ENCODE measurements around the gene AQP11. TPM values are rescaled to one million over a fixed set of nuclear protein-coding genes. Genes with fewer than 3 reads are reported as not detected.

Gene AQP11
- total and polyA plus RNA-seq, 10 donors = 0.11 to 0.74 (median 0.31) TPM

GRCh38 chr11:77560605-77561004 is 29.1 kb upstream of the AQP11 start:
- no peaks in the 10 kb centered on the region for H3K4me1 ChIP-seq
- H3K27ac ChIP-seq = no peak overlapping the region
- 85 to 97% (median 90%) methylated on average over 2 of the region's 2 CpGs for WGBS, 5 donors
- no peaks in the 10 kb centered on the region for H3K27me3 ChIP-seq (replicated peaks in 1 of 7)
- DNase-seq = no peak
- TF ChIP-seq, protein P1, sequence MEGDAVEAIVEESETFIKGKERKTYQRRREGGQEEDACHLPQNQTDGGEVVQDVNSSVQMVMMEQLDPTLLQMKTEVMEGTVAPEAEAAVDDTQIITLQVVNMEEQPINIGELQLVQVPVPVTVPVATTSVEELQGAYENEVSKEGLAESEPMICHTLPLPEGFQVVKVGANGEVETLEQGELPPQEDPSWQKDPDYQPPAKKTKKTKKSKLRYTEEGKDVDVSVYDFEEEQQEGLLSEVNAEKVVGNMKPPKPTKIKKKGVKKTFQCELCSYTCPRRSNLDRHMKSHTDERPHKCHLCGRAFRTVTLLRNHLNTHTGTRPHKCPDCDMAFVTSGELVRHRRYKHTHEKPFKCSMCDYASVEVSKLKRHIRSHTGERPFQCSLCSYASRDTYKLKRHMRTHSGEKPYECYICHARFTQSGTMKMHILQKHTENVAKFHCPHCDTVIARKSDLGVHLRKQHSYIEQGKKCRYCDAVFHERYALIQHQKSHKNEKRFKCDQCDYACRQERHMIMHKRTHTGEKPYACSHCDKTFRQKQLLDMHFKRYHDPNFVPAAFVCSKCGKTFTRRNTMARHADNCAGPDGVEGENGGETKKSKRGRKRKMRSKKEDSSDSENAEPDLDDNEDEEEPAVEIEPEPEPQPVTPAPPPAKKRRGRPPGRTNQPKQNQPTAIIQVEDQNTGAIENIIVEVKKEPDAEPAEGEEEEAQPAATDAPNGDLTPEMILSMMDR (IDR thresholded peaks at IDR 0.05 in 8 of 11, conservative IDR thresholded peaks at IDR 0.05 in 3 of 11) = no peak
- TF ChIP-seq POLR2A (IDR thresholded peaks at IDR 0.05) (no peak), POLR2AphosphoS5 (IDR thresholded peaks at IDR 0.05) (no peak)
- no peak overlapping the region for H3K4me3 ChIP-seq
- no peaks in the 10 kb centered on the region for H3K36me3 ChIP-seq
- intact Hi-C loops (cut with DNase I; ENCODE audit: low total_unique reads) = no loop called here
- peaks cover 0 to 9% (median 0%) of the 10 kb centered on the region in 8 donors for H3K9me3 ChIP-seq

DNA sequence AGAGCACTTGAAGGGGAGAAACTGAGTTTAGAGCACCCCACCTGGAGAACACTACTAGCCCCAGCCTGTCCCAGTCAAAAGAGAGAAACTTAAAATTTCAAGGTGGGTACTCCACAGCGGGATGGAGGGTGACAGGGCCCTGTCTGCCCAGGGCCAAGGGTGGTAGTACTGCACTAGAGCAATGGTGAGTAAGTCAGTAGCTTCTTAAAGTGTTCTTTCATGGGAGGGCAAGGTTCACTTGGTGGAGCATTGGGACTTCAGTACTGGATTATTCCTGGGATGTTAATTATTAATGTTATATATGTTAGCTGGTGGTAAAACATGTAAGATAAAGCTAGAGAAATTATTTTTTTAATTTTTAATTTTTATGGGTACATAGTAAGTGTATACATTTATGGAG is 28.5 kb upstream of the AQP11 start:
- H3K27me3 ChIP-seq (replicated peaks in 1 of 7) = no peaks in the 10 kb centered on the region
- 92 to 100% (median 94%) methylated on average over 1 of the region's 1 CpG for WGBS, 5 donors
- H3K4me3 ChIP-seq = no peak overlapping the region
- intact Hi-C loops (cut with DNase I; ENCODE audit: low total_unique reads) = no loop called here
- H3K27ac ChIP-seq = no peak overlapping the region
- peaks cover 0 to 6% (median 0%) of the 10 kb centered on the region in 8 donors for H3K9me3 ChIP-seq
- H3K36me3 ChIP-seq = no peaks in the 10 kb centered on the region
- H3K4me1 ChIP-seq = no peaks in the 10 kb centered on the region
- no peak for TF ChIP-seq POLR2AphosphoS5 (IDR thresholded peaks at IDR 0.05)
- TF ChIP-seq, protein P1 (IDR thresholded peaks at IDR 0.05 in 8 of 11, conservative IDR thresholded peaks at IDR 0.05 in 3 of 11) = no peak
- TF ChIP-seq POLR2A (IDR thresholded peaks at IDR 0.05) = no peak
- no peak for DNase-seq

DNA sequence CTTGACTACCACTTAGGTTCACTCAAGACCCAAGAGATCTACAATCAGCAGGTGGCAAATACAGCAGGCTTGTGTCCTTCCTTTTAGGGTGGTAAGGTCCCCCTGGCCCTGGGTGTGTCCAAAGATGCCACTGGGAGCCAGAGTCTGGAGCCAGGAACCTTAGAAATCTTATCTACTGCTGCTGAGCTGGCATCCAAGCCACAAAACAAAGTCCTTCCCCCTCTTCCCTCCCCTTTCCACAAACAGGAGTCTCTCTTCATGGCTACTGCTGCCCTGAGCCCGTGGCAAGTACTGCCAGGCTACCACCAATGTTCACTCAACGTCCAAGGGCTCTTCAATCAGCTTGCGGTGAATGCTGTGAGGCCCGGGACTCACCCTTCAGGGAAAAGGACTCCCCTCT is 21.4 kb upstream of the AQP11 start:
- DNase-seq = no peak
- Histone ChIP-seq H3K9me3 (peaks cover 0 to under 1% (median 0%) of the 10 kb centered on the region in 8 donors), H3K4me3 (no peak overlapping the region), H3K27me3 (replicated peaks in 1 of 7) (no peaks in the 10 kb centered on the region), H3K27ac (no peak overlapping the region), H3K36me3 (no peaks in the 10 kb centered on the region), H3K4me1 (no peaks in the 10 kb centered on the region)
- 82 to 96% (median 89%) methylated on average over 4 of the region's 4 CpGs for WGBS, 5 donors
- TF ChIP-seq, protein P1 (IDR thresholded peaks at IDR 0.05 in 8 of 11, conservative IDR thresholded peaks at IDR 0.05 in 3 of 11) = no peak
- TF ChIP-seq POLR2A (IDR thresholded peaks at IDR 0.05) (no peak), POLR2AphosphoS5 (IDR thresholded peaks at IDR 0.05) (no peak)
- intact Hi-C loops (cut with DNase I; ENCODE audit: low total_unique reads) = no loop called here

GRCh38 chr11:77568916-77569675 is 20.7 kb upstream of the AQP11 start:
- DNase-seq = no peak
- Histone ChIP-seq H3K4me1 (no peaks in the 10 kb centered on the region), H3K9me3 (no peaks in the 10 kb centered on the region), H3K4me3 (no peak overlapping the region), H3K27ac (no peak overlapping the region), H3K27me3 (replicated peaks in 1 of 7) (no peaks in the 10 kb centered on the region), H3K36me3 (no peaks in the 10 kb centered on the region)
- WGBS, 5 donors = 83 to 97% (median 86%) methylated on average over 2 to 3 of the region's 3 CpGs
- intact Hi-C loops (cut with DNase I; ENCODE audit: low total_unique reads) = no loop called here
- TF ChIP-seq POLR2AphosphoS5 (IDR thresholded peaks at IDR 0.05) = no peak
- TF ChIP-seq, protein P1 (IDR thresholded peaks at IDR 0.05 in 8 of 11, conservative IDR thresholded peaks at IDR 0.05 in 3 of 11) = no peak
- no peak for TF ChIP-seq POLR2A (IDR thresholded peaks at IDR 0.05)
